B cell (primary cell): ENCODE data around the gene TMED5.

Source experiments
- CTCF ChIP-seq: fragments of 200-600 bp; IDR thresholded peaks from one replicate; pipeline ENCODE4 v1.8.0; 2022; ENCODE audit warnings: antibody characterized with exemption, mild to moderate bottlenecking
- EZH2 ChIP-seq: IDR thresholded peaks from 2 replicates; pipeline ENCODE4 v1.6.1; 2012; ENCODE audit warnings: borderline replicate concordance, low read depth, mild to moderate bottlenecking, moderate library complexity, low read length; ENCODE audit not compliant: insufficient read depth, poor library complexity, severe bottlenecking

GRCh38 chr1:93178418-93178817 is 1.8 kb downstream of the TMED5 start:
- TF ChIP-seq EZH2 (no peak), CTCF (no peak)
